Subcutaneous abdominal adipose tissue (tissue), 5 donors: Measurements from ENCODE around the gene SCYGR3.

Experiments
- H3K27ac ChIP-seq: one replicate; pipeline ENCODE4 v1.7.0; 2013; ENCODE audit warnings: low read depth, mild to moderate bottlenecking, inconsistent platforms, low read length, moderate library complexity
- H3K27me3 ChIP-seq, 5 donors: one replicate each; pipeline ENCODE4 v1.7.0; 2013; ENCODE audit warnings: low read length in 5 of 5, inconsistent platforms in 1 of 5; ENCODE audit not compliant: control insufficient read depth in 5 of 5, insufficient read depth in 4 of 5
- H3K36me3 ChIP-seq, 5 donors: one replicate each; pipeline ENCODE4 v1.7.0; 2013; ENCODE audit warnings: low read length in 5 of 5; ENCODE audit not compliant: control insufficient read depth in 5 of 5, insufficient read depth in 5 of 5
- H3K4me1 ChIP-seq, 5 donors: one replicate each; pipeline ENCODE4 v1.7.0; 2013; ENCODE audit warnings: low read length in 5 of 5, mild to moderate bottlenecking in 3 of 5, moderate library complexity in 1 of 5; ENCODE audit not compliant: control insufficient read depth in 5 of 5, insufficient read depth in 5 of 5
- H3K4me3 ChIP-seq, 5 donors: one replicate each; pipeline ENCODE4 v1.7.0; 2013; ENCODE audit warnings: low read length in 5 of 5, low read depth in 1 of 5
- H3K9ac ChIP-seq, 5 donors: one replicate each; pipeline ENCODE4 v1.7.0; 2013; ENCODE audit warnings: low read length in 5 of 5, mild to moderate bottlenecking in 4 of 5, moderate library complexity in 3 of 5
- H3K9me3 ChIP-seq, 5 donors: one replicate each; pipeline ENCODE4 v1.7.0; 2013; ENCODE audit warnings: low read length in 5 of 5; ENCODE audit not compliant: control insufficient read depth in 5 of 5
- donor health status: healthy.
- donor health status: healthy.
- donor health status: healthy.
- donor health status: healthy.
- donor health status: healthy.

SCYGR3 gene

DNA sequence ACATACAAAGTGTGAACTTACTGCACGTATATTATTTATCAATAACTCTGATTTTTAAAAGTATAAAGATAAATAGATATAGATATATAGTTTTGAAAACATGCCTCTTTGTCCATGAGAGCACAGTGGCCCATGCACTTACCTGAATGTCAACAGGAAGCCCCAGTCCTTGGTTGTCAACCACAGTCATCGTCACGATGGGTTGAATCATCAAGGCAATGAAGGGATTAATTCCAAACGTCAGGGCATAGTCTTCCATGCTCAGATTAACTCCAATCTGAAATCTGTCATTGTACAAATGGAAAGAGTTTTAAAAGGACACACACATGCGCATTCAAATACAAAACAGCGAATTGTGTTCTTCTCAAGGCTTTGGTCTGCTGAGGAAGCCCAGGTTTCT is 18.2 kb upstream of the SCYGR3 start:
- no peaks in the 10 kb centered on the region for H3K36me3 ChIP-seq

DNA sequence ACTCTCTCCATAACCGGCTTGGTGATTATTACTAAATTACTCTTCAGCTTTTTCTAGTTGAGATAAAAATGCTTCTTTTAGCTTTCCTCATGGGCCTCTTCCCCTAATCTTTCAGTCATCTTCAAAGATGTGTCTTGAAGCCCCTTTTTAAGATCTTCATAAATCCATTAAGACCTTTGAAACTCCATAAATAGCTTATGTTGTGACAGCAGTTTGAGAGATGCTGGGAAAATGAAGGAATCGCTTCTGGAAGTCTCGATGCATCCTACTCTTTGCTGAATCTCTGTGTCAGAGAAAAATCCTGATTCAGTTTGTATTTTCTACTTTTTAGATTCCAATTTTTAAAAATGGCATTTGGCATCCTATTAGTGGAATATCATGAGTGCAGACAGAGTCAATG is 15.7 kb upstream of the SCYGR3 start:
- Histone ChIP-seq H3K27ac (no peak overlapping the region), H3K36me3 (no peaks in the 10 kb centered on the region), H3K4me3 (no peak overlapping the region), H3K4me1 (no peaks in the 10 kb centered on the region), H3K9me3 (no peaks in the 10 kb centered on the region), H3K9ac (no peak overlapping the region), H3K27me3 (no peaks in the 10 kb centered on the region)

More for the DNA sequence above, 18.2 kb upstream of the SCYGR3 start:
- H3K27me3 ChIP-seq = no peaks in the 10 kb centered on the region
- H3K27ac ChIP-seq = no peak overlapping the region
- H3K9ac ChIP-seq = no peak overlapping the region
- H3K9me3 ChIP-seq = no peaks in the 10 kb centered on the region
- H3K4me1 ChIP-seq = no peaks in the 10 kb centered on the region
- H3K4me3 ChIP-seq = no peak overlapping the region

DNA sequence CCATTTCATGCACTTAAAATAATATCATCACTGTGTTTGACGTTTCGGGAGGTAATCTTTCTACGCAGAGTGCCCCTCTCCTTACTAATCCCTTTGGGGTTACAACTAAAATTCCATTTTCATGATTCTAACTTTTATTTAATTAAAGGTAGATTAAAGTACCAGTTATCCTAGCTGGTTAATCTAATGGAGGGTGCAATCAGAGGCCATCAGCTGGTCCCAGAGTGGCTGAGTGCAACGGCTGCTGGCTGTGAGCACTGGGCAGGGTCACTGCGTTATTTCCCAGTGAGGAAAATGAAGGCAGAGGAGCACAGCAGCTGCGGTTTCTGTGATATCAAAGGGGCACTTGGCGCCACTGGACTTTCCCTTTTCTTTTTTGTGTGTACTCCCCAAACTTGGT is 14.8 kb upstream of the SCYGR3 start:
- Histone ChIP-seq H3K36me3 (no peaks in the 10 kb centered on the region), H3K27me3 (no peaks in the 10 kb centered on the region), H3K4me3 (no peak overlapping the region), H3K9ac (no peak overlapping the region), H3K4me1 (no peaks in the 10 kb centered on the region), H3K27ac (no peak overlapping the region), H3K9me3 (no peaks in the 10 kb centered on the region)

DNA sequence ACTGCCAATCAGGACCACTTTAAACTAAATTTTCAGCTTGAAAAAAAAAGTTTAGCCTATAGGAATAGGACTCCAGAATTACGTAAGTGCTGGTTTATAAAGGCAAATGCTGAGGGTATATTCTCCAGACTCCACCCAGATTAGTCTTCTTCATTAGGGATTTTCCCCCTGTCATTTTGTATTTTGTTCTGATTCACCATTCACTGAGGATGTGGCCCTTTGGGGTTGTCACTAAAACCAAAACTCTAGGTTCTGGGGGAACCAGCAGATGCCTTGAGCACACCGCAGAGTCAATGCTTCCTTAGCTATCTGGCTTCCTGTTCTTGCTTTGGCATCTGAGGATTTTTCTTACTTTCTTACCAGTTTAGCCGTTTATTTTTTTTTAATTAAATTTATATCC is 13.1 kb upstream of the SCYGR3 start:
- Histone ChIP-seq H3K36me3 (no peaks in the 10 kb centered on the region), H3K9me3 (peaks cover 0 to 1% (median under 1%) of the 10 kb centered on the region in 5 donors), H3K4me3 (no peak overlapping the region), H3K9ac (no peak overlapping the region), H3K27ac (no peak overlapping the region), H3K27me3 (no peaks in the 10 kb centered on the region), H3K4me1 (peaks cover 0 to 3% (median 0%) of the 10 kb centered on the region in 5 donors)

DNA sequence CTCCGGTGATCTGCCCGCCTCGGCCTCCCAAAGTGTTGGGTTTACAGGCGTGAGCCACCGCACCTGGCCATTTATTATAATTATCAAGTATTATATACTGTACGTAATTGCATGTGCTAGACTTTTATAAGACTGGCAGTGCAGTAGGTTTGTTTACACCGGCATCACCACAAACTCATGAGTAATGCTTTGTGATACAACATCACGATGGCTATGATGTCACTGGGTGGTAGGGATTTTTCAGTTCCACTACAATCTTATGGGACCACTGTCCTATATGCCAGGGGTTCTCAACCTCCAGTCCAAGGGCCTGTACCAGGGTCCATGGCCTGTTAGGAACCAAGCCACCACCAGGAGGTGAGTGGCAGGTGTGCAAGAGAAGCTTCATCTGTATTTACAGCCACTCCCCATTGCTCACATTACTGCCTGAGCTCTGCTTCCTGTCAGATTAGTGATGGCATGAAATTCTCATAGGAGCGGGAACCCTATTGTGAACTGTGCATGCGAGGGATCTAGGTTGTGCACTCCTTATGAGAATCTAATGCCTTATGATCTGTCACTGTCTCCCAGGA is 12.0 kb upstream of the SCYGR3 start:
- Histone ChIP-seq H3K4me1 (peaks cover 0 to 3% (median 0%) of the 10 kb centered on the region in 5 donors), H3K9ac (no peak overlapping the region), H3K4me3 (no peak overlapping the region), H3K9me3 (peaks cover 0 to 8% (median 4%) of the 10 kb centered on the region in 5 donors), H3K36me3 (no peaks in the 10 kb centered on the region), H3K27ac (no peak overlapping the region), H3K27me3 (no peaks in the 10 kb centered on the region)

DNA sequence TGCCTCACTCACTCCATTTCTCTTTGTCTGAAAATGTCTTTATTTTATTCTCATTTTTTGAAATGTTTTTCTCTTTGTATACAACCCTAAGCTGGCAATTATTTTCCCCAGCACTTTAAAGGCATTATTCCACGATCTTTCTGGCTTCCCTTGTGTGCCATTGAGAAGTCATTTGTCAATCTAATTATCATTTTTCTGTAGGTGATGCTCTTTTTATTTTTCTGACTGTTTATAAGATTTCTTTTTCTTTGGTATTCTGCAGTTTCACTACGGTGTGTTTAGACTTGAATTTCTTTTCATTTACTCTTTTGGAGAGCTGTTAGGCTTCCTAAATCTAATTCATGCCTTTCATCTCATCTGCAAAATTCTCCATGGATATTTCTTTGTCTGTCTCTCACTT is 10.8 kb upstream of the SCYGR3 start:
- Histone ChIP-seq H3K36me3 (no peaks in the 10 kb centered on the region), H3K9ac (no peak overlapping the region), H3K4me1 (peaks cover 0 to 3% (median 0%) of the 10 kb centered on the region in 5 donors), H3K4me3 (no peak overlapping the region), H3K27me3 (no peaks in the 10 kb centered on the region), H3K9me3 (peaks cover 0 to 8% (median 4%) of the 10 kb centered on the region in 5 donors), H3K27ac (no peak overlapping the region)

DNA sequence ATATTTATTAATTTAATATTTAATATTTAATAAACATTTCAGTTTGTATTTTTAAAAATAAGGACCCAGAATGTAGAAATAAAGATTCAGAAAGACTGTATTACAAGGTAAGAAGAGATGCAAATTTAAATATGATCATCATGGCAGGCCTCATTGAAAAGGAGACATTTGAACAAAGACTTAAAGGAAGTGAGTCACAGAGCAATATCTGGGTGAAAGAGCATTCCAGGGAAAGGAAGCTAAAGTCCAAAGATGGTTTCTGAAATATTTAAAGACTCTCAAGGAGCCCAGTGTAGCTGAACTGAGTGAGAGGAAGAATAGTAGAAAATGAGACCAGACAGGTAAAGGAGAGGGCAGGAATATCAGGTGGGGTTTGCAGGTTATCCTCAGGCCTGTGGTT is 8.6 kb upstream of the SCYGR3 start:
- Histone ChIP-seq H3K27ac (no peak overlapping the region), H3K9ac (no peak overlapping the region)

DNA sequence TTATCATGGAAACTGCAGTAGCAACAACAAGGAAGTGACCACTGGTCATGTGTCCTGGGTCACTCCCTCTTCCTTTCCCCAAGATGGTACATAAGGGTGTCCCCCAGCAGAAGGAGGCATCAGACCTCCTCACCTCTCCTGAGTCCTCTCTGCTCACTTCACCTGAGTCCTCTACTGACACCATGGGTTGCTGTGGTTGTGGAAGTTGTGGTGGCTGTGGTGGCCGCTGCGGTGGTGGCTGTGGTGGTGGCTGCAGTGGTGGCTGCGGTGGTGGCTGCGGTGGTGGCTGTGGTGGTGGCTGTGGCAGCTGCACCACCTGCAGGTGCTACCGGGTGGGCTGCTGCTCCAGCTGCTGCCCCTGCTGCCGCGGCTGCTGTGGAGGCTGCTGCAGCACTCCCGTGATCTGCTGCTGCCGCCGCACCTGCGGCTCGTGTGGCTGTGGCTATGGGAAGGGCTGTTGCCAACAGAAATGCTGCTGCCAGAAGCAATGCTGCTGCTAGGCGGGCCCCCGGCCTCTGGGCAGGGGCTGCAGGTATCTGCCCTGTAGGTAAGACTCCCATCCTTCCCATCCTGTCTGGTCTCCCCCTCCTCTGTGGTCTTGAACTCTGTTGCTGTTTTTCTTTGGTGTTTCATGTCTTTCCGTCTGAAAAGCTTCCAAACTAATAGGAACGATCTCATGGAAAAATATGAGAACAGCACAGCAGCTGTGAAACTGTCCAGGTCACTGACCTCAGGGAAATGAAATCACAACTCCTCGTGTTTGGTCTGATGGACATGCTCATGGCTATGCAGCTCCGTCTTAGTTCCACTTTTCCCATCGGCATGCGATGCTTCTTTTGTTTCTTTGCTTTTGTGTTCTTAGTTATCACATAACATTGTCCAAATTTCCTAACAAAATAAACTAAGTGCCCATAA is 2.9 kb upstream of the SCYGR3 start, which contains the start of gene SCYGR4:
Gene SCYGR4 (plus strand): TSS at position 183 of the 915 bp plus-strand sequence. CDS start 0 bp downstream, at position 183.
- H3K4me3 ChIP-seq = no peak within 1 kb of the TSS

More for the DNA sequence above, 8.6 kb upstream of the SCYGR3 start:
- Histone ChIP-seq H3K27me3 (no peaks in the 10 kb centered on the region), H3K4me3 (no peak overlapping the region), H3K36me3 (no peaks in the 10 kb centered on the region), H3K9me3 (peaks cover 0 to 8% (median 4%) of the 10 kb centered on the region in 5 donors), H3K4me1 (peaks cover 0 to 3% (median 0%) of the 10 kb centered on the region in 5 donors)

DNA sequence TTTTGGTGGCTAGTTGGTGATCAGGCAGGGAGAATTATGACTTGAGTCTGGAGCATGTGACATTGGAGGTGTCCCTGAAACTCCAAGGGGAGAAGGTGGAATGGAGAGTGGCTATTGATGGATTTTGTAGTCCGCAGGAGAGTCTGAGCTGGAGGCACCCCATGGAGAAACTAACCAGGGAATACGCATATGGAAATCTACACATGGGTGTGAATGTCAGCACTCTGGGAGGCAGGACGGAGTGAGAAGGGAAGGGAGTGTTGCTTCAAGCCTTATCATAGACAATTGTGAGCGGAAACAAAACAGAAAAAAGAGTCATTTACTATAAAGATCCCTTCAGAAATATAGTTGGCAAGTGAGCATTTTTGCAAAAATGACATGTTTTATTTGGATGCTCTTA is 2.0 kb upstream of the SCYGR3 start:
- no peaks in the 10 kb centered on the region for H3K9me3 ChIP-seq
- H3K27me3 ChIP-seq = no peaks in the 10 kb centered on the region
- no peaks in the 10 kb centered on the region for H3K36me3 ChIP-seq
- H3K4me1 ChIP-seq = peaks cover 0 to 14% (median 6%) of the 10 kb centered on the region in 5 donors
- no peak overlapping the region for H3K27ac ChIP-seq
- no peak overlapping the region for H3K4me3 ChIP-seq
- no peak overlapping the region for H3K9ac ChIP-seq

More for the DNA sequence above, 2.9 kb upstream of the SCYGR3 start, which contains the start of gene SCYGR4:
- Histone ChIP-seq H3K27me3 (no peaks in the 10 kb centered on the region), H3K36me3 (no peaks in the 10 kb centered on the region), H3K27ac (no peak within 1 kb of the TSS), H3K4me1 (peaks cover 0 to 14% (median 6%) of the 10 kb centered on the region in 5 donors), H3K9me3 (peaks cover 0 to 6% (median under 1%) of the 10 kb centered on the region in 5 donors), H3K9ac (no peak within 1 kb of the TSS)

DNA sequence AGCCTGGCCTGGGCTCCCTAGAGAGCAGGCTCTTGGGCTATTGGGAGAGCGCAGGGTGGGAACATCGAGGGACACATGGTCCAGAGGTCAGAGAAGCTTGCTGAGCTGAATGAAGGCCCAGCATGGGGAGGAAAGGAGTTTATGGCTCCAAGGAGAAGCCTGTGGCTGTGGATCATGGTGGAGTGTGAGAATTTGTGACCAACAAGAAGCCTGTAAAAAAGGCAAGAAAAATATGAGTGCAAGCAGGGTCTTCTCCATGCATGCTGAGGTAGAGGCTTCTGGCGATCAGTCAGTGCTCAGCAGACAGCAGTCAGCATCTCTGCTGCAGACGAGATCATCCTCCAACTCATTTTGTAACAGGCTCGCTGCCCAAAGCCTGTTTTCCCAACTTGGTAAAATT is 1.3 kb upstream of the SCYGR3 start:
- Histone ChIP-seq H3K9ac (no peak overlapping the region), H3K9me3 (no peaks in the 10 kb centered on the region), H3K4me3 (no peak overlapping the region), H3K27ac (no peak overlapping the region), H3K4me1 (peaks cover 0 to 14% (median 6%) of the 10 kb centered on the region in 5 donors), H3K36me3 (no peaks in the 10 kb centered on the region), H3K27me3 (no peaks in the 10 kb centered on the region)
